GM23338 (cell line): ENCODE results near the gene GRIK4.

Experiments used
- EZH2 ChIP-seq: fragments of 200-600 bp; sonication (generic); IDR thresholded peaks from one replicate; pipeline ENCODE4 v1.8.0; 2017; ENCODE audit warnings: antibody characterized with exemption, mild to moderate bottlenecking, low read depth; ENCODE audit not compliant: unreplicated experiment
- POLR2AphosphoS5 ChIP-seq: IDR thresholded peaks from 2 replicates; pipeline ENCODE4 v1.6.1; 2016; ENCODE audit warnings: antibody characterized with exemption, low read depth

GRCh38 chr11:120774591-120775386, 263.2 kb downstream of the GRIK4 start:
- TF ChIP-seq POLR2AphosphoS5 (no peak), EZH2 (no peak)
